Measurements from ENCODE around the gene MTIF3.

DNA sequence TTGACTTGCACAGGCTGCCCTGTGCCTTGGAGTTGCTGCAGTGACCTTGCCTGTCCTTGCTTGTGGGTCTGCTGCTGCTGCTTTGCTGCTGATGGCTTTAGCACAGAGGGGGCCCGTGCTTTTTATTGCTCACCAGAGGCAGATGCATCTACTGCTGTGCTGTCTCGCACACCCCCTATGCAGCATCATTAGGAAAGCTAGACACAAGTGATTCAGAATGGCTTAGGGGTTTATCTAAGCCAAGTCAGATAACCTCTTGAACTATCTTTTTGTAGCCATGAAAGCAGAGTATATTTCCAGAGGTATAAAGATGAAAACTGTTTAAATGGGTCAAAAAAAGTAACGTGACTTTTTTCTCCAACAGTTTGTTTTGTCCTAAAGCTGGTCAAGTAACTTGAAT lies 18.2 kb downstream of the MTIF3 start:
- no peak for TF ChIP-seq CTCF (IDR thresholded peaks at IDR 0.05)
- no peak for TF ChIP-seq EP300 (IDR thresholded peaks at IDR 0.05)

Measured in tibial nerve (tissue), 4 donors.